ENCODE data around the gene NPNT. TPM values are rescaled to one million over a fixed set of nuclear protein-coding genes. Genes with fewer than 3 reads are reported as not detected.
A peak's percentile ranks its signal among the peaks of the same experiment; 100 is the strongest.

Gene NPNT
- total RNA-seq, 1 donor from 2014 or later, result 217 TPM

GRCh38 chr4:105988671-105989070, 93.4 kb downstream of the NPNT start:
- no peaks in the 10 kb centered on the region for H3K27me3 ChIP-seq (ENCODE audit: low read depth)
- no peak overlapping the region for H3K27ac ChIP-seq
- peaks cover 7% of the 10 kb centered on the region for H3K4me1 ChIP-seq
- intact Hi-C loops (cut with DNase I), result no loop called here
- TF ChIP-seq CTCF (IDR thresholded peaks at IDR 0.05), result no peak
- H3K9me3 ChIP-seq, result no peaks in the 10 kb centered on the region
- ATAC-seq (no peak), DNase-seq (no peak)
- no peak overlapping the region for H3K4me3 ChIP-seq
- no peaks in the 10 kb centered on the region for H3K36me3 ChIP-seq

GRCh38 chr4:105989485-105990242, 94.4 kb downstream of the NPNT start:
- peaks cover 7% of the 10 kb centered on the region for H3K4me1 ChIP-seq
- ATAC-seq (no peak), DNase-seq (no peak)
- H3K27ac ChIP-seq, result peak overlapping the region; percentile 58
- H3K36me3 ChIP-seq, result no peaks in the 10 kb centered on the region
- H3K4me3 ChIP-seq, result no peak overlapping the region
- H3K9me3 ChIP-seq, result no peaks in the 10 kb centered on the region
- no peak for TF ChIP-seq CTCF (IDR thresholded peaks at IDR 0.05)
- intact Hi-C loops (cut with DNase I), result no loop called here
- no peaks in the 10 kb centered on the region for H3K27me3 ChIP-seq (ENCODE audit: low read depth)

GRCh38 chr4:105990933-105991332, 95.7 kb downstream of the NPNT start:
- Histone ChIP-seq H3K36me3 (no peaks in the 10 kb centered on the region), H3K9me3 (no peaks in the 10 kb centered on the region), H3K27me3 (ENCODE audit: low read depth) (no peaks in the 10 kb centered on the region), H3K4me3 (no peak overlapping the region), H3K27ac (peak overlapping the region; percentile 58), H3K4me1 (peaks cover 7% of the 10 kb centered on the region)
- peak; percentile 66 for DNase-seq
- ATAC-seq, result peak; percentile 81 to 85
- no peak for TF ChIP-seq CTCF (IDR thresholded peaks at IDR 0.05)
- intact Hi-C loops (cut with DNase I), result no loop called here

GRCh38 chr4:105991726-105992125, 96.5 kb downstream of the NPNT start:
- H3K9me3 ChIP-seq, result no peaks in the 10 kb centered on the region
- DNase-seq (no peak), ATAC-seq (no peak)
- no peak overlapping the region for H3K4me3 ChIP-seq
- TF ChIP-seq CTCF (IDR thresholded peaks at IDR 0.05), result no peak
- H3K27ac ChIP-seq, result no peak overlapping the region
- H3K4me1 ChIP-seq, result peaks cover 7% of the 10 kb centered on the region
- H3K36me3 ChIP-seq, result no peaks in the 10 kb centered on the region
- intact Hi-C loops (cut with DNase I), result no loop called here
- no peaks in the 10 kb centered on the region for H3K27me3 ChIP-seq (ENCODE audit: low read depth)

- Histone ChIP-seq H3K4me3 (no peak overlapping the region), H3K36me3 (no peaks in the 10 kb centered on the region), H3K4me1 (peaks cover 7% of the 10 kb centered on the region), H3K27ac (no peak overlapping the region), H3K9me3 (no peaks in the 10 kb centered on the region), H3K27me3 (ENCODE audit: low read depth) (no peaks in the 10 kb centered on the region)
- no peak for ATAC-seq
- intact Hi-C loops (cut with DNase I), result no loop called here
- no peak for TF ChIP-seq CTCF (IDR thresholded peaks at IDR 0.05)
- DNase-seq, result no peak
Measured at GRCh38 chr4:105992641-105993305, 97.5 kb downstream of the NPNT start.

Data from lower lobe of right lung (tissue), 2 donors.